BLaER1 (cell line): Measurements from ENCODE around the gene PHTF2.

Experiments
- H3K27ac ChIP-seq: shearing (Covaris generic); formaldehyde crosslinking; 2 replicates; pipeline ENCODE4 v1.8.1; 2022
- H3K27me3 ChIP-seq: shearing (Covaris generic); formaldehyde crosslinking; 2 replicates; pipeline ENCODE4 v1.8.1; 2022
- H3K36me3 ChIP-seq: shearing (Covaris generic); formaldehyde crosslinking; 2 replicates; pipeline ENCODE4 v1.8.1; 2022
- H3K4me1 ChIP-seq: shearing (Covaris generic); formaldehyde crosslinking; 2 replicates; pipeline ENCODE4 v1.8.1; 2022
- H3K4me2 ChIP-seq: shearing (Covaris generic); formaldehyde crosslinking; 2 replicates; pipeline ENCODE4 v1.8.1; 2022
- H3K4me3 ChIP-seq: shearing (Covaris generic); formaldehyde crosslinking; 2 replicates; pipeline ENCODE4 v1.8.1; 2022
- H3K9ac ChIP-seq: shearing (Covaris generic); formaldehyde crosslinking; 2 replicates; pipeline ENCODE4 v1.8.1; 2022
- H3K9me3 ChIP-seq: shearing (Covaris generic); formaldehyde crosslinking; 2 replicates; pipeline ENCODE4 v1.8.1; 2022
- H4K20me1 ChIP-seq: shearing (Covaris generic); formaldehyde crosslinking; 2 replicates; pipeline ENCODE4 v1.8.1; 2022
- Cebpa-rat ChIP-seq: shearing (Covaris generic); IDR thresholded peaks from 2 replicates; pipeline ENCODE4 v1.8.1; 2022

PHTF2 gene

DNA sequence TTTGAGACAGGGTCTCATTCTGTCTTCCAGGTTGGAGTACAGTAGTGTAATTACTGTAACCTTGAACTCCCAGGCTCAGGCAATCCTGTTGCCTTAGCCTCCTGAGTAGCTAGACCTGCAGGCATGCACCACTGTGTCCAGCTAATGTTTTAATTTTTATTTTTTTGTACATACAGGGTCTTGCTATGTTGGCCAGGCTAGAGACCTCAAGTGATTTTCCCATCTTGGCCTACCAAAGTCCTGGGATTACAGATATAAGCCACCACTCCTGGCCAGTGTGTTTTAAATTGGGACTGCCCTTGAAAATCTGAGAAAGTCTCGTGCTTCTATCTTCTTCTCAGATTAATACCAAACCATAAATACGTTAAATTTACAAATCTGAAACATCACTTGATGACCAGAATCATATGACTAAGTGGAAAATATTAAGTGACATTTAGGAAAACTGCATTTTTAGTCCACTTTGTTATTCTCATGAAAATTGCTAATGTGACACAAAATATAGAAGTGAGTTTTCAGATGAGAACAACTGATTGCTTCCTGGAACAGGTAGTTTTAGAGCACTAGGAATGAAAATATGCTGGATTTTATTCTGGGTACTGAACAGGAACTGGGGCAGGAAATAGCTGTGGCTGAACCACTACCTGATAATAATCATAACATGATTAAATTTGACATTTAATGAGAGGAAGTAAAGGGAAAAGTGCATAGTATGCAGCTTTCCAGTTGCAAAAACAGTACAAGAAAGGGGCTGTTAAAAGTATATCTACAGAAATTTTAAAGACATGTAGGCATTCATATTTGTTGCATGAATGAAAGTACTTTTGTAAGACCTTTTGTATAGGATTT is 4.2 kb downstream of the PHTF2 start:
- Histone ChIP-seq H3K4me2 (peak overlapping the region; percentile 51), H3K36me3 (peaks cover 5% of the 10 kb centered on the region; the same call in 1 of the 2 replicates), H3K9me3 (peaks cover 39% of the 10 kb centered on the region), H3K9ac (no peak overlapping the region), H3K4me3 (no peak overlapping the region), H4K20me1 (peaks cover 2% of the 10 kb centered on the region; the same call in 1 of the 2 replicates), H3K27me3 (no peaks in the 10 kb centered on the region), H3K27ac (no peak overlapping the region), H3K4me1 (peaks cover 31% of the 10 kb centered on the region)
- TF ChIP-seq Cebpa-rat = no peak

DNA sequence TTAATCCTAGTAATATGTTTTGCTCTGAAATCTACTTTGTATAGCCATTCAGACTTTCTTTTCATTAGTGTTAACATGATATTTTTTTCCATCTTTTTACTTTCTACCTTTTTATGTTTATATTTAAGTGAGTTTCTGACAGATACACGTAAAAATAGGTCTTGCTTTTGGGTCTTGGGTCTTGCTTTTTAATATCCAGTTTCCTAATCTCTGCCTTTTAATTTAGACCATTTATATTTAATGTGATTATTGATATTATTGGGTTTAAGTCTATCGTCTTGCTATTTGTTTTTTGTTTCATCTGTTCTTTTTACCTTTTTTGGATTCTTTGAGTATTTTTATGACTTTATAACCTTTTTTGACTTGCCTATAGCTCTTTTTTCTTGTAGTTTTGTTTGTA is 7.9 kb downstream of the PHTF2 start:
- Histone ChIP-seq H3K9me3 (peaks cover 63% of the 10 kb centered on the region), H3K27ac (no peak overlapping the region), H3K4me3 (no peak overlapping the region), H4K20me1 (no peaks in the 10 kb centered on the region), H3K36me3 (peaks cover 9% of the 10 kb centered on the region; the same call in 1 of the 2 replicates), H3K4me2 (no peak overlapping the region), H3K4me1 (peaks cover 13% of the 10 kb centered on the region), H3K9ac (no peak overlapping the region), H3K27me3 (no peaks in the 10 kb centered on the region)
- TF ChIP-seq Cebpa-rat = no peak

DNA sequence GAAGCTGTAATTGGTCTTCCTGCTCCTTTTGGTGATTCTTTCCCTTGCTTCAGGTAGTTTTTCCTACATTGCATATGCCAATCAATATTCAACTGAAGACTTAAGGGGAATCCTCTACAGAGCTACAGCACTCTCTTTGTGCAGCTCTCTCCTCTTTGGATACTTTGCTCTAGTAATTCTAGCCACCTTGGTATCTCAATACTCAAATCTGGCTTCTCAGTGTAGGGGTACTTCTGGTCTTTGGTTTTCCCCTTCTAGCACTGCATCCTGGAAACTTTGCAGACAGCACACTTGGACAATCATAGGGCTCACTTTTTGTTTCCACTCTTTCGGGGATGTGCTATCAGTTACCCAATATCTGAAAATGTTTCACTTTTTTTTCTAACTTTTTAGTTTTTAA is 9.9 kb downstream of the PHTF2 start:
- Histone ChIP-seq H3K9ac (no peak overlapping the region), H3K27me3 (no peaks in the 10 kb centered on the region), H3K9me3 (peaks cover 63% of the 10 kb centered on the region), H3K36me3 (peaks cover 9% of the 10 kb centered on the region; the same call in 1 of the 2 replicates), H3K4me2 (no peak overlapping the region), H4K20me1 (no peaks in the 10 kb centered on the region), H3K4me1 (0 out of 2 replicates have a peak, but pooled peaks cover 2% of the 10 kb centered on the region), H3K27ac (no peak overlapping the region), H3K4me3 (no peak overlapping the region)
- TF ChIP-seq Cebpa-rat = no peak

DNA sequence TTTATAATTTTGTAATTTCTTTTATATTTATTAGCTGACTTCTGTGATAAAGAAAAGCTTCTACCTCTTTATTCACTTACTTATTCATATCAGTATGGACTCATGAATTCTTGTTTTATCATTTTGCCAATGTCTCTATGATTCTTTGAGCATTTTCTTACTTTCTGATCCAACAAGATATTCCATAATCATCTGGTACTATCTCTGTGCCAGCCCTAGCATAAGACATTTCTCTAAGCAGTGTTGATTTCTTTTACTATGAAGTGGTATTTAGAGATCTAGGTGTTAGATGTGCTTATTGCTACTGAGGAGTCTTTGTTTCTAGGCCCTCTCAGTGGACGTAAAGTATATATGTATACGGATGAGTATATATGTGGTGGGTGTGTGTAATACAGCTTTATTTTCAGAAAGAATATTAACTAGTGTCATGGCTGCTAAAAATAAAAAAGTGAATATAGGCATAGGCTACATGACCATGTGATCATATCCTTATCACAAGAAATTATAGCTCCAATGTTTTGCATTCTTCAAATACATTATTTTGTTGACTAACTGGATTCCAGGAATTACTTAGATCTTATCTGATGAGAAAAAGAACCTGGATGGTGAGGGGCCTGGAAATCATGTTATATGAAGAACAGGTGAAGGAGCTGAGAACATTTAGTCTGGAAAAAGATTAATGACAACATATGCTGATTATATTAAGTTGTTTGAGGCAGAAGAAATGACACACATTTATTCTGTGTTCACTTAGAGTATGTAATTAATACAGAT is 13.1 kb downstream of the PHTF2 start:
- H3K9me3 ChIP-seq = peaks cover 53% of the 10 kb centered on the region
- no peak overlapping the region for H3K4me2 ChIP-seq
- peaks cover 13% of the 10 kb centered on the region for H3K36me3 ChIP-seq
- TF ChIP-seq Cebpa-rat = no peak
- no peaks in the 10 kb centered on the region for H3K27me3 ChIP-seq
- H3K4me3 ChIP-seq = no peak overlapping the region
- no peaks in the 10 kb centered on the region for H4K20me1 ChIP-seq
- no peak overlapping the region for H3K9ac ChIP-seq
- no peak overlapping the region for H3K27ac ChIP-seq
- H3K4me1 ChIP-seq = no peaks in the 10 kb centered on the region

DNA sequence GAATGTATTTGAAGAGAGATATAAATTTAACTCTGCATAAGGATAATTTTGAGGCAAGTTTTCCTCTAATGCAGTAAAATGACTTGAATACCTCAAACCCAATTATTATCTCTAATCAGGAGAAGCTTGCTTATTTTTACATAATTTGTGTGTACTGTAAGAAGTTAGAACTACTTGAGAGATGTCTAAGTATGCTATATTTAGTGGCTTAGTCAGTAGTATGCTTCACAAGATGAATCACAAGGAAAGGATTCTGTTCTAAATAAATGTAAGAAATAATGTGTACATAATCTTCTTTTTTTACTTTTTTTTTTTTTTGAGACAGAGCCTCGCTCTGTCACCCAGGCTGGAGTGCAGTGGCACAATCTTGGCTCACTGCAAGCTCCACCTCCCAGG is 13.7 kb downstream of the PHTF2 start:
- Histone ChIP-seq H4K20me1 (no peaks in the 10 kb centered on the region), H3K27ac (no peak overlapping the region), H3K9ac (no peak overlapping the region), H3K4me1 (no peaks in the 10 kb centered on the region), H3K4me2 (no peak overlapping the region), H3K36me3 (peaks cover 18% of the 10 kb centered on the region), H3K9me3 (peaks cover 53% of the 10 kb centered on the region), H3K4me3 (no peak overlapping the region), H3K27me3 (no peaks in the 10 kb centered on the region)
- TF ChIP-seq Cebpa-rat = no peak

DNA sequence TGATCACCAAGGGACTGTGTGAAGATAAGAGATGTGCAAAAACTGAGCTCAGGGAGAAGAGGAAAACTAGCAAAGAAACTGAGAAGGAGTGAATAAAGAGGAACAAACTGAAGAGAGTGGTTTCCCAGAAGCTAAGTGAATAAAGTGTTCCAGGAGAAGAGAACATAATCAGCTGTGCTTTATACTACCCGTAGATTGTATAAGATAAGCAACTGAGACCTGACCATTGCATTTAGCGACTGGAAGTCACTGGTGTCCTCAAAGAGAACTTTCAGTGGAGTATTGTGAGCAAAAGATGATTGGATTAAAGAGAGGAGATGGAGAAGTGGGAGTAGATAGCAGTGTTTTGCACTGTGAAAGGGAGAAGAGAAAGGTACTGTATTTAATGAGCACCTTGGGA is 14.6 kb downstream of the PHTF2 start:
- TF ChIP-seq Cebpa-rat = no peak
- Histone ChIP-seq H3K4me1 (no peaks in the 10 kb centered on the region), H4K20me1 (no peaks in the 10 kb centered on the region), H3K4me3 (no peak overlapping the region), H3K27me3 (no peaks in the 10 kb centered on the region), H3K27ac (no peak overlapping the region), H3K9me3 (peaks cover 53% of the 10 kb centered on the region), H3K36me3 (peaks cover 25% of the 10 kb centered on the region), H3K9ac (no peak overlapping the region), H3K4me2 (no peak overlapping the region)

DNA sequence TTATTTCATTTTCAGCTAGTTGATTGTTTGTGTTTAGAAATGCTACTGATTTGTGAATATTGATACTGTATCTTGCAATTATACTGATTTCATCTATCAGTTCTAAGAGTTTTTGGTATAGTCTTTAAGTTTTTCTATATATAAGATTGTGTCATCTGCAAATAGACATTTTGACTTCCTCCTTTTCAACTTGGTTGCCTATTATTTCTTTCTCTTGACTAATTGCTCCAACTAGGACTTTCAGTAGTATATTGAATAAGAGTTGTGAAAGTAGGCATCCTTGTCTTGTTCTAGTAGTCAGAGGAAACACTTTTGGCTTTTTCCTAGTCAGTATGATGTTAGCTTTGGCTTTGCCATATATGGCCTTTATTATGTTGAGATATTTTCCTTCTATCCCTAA is 20.4 kb downstream of the PHTF2 start:
- H3K9ac ChIP-seq = no peak overlapping the region
- no peak overlapping the region for H3K4me3 ChIP-seq
- peaks cover 9% of the 10 kb centered on the region for H3K4me1 ChIP-seq
- no peak overlapping the region for H3K27ac ChIP-seq
- H4K20me1 ChIP-seq = no peaks in the 10 kb centered on the region
- no peak overlapping the region for H3K4me2 ChIP-seq
- no peak for TF ChIP-seq Cebpa-rat
- H3K36me3 ChIP-seq = peaks cover 49% of the 10 kb centered on the region
- no peaks in the 10 kb centered on the region for H3K27me3 ChIP-seq
- H3K9me3 ChIP-seq = peaks cover 81% of the 10 kb centered on the region

DNA sequence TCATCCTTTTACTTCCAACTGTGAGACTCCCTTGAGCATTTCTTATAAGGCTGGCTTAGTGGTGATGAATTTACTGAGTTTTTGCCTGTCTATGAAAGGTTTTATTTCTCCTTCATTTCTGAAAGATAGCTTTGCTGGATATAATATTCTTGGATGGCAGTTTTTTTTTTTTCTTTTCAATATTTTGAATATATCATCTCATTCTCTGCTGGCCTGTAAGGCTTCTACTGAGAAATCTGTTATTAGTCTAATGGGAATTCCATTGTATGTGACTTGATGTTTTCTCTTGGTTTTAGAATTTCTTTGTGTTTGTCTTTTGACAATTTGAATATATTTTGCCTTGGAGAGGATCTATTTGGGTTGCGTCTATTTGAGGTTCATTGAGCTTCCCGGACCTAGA is 22.4 kb downstream of the PHTF2 start:
- Histone ChIP-seq H4K20me1 (no peaks in the 10 kb centered on the region), H3K36me3 (peaks cover 45% of the 10 kb centered on the region), H3K4me3 (no peak overlapping the region), H3K27me3 (no peaks in the 10 kb centered on the region), H3K9ac (no peak overlapping the region), H3K27ac (no peak overlapping the region), H3K4me1 (peaks cover 22% of the 10 kb centered on the region), H3K4me2 (no peak overlapping the region), H3K9me3 (peaks cover 86% of the 10 kb centered on the region)
- no peak for TF ChIP-seq Cebpa-rat

DNA sequence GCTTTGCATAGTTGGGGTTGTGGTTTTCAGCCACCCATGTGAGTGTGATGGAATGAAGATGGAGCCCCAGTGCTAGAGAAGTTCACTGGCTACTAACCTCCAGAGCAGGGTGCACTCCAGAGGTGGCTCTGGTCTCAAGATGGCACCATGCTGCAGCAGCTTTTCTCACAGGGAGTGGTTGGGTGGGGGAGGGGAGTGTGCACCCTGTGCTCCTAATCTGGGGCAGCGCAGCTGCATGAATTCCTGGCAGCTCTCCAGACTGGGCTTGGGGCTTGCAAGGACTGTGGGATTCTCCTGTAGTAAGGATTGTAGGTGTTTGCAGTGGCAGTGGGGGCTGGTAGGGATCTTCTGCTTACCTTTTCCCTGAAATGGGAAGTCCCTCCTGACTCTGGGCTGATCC is 23.7 kb downstream of the PHTF2 start:
- no peak for TF ChIP-seq Cebpa-rat
- Histone ChIP-seq H3K27me3 (no peaks in the 10 kb centered on the region), H3K4me3 (no peak overlapping the region), H3K36me3 (peaks cover 34% of the 10 kb centered on the region), H3K4me1 (peaks cover 22% of the 10 kb centered on the region), H3K4me2 (no peak overlapping the region), H3K9me3 (peaks cover 82% of the 10 kb centered on the region), H4K20me1 (no peaks in the 10 kb centered on the region), H3K27ac (no peak overlapping the region), H3K9ac (no peak overlapping the region)

DNA sequence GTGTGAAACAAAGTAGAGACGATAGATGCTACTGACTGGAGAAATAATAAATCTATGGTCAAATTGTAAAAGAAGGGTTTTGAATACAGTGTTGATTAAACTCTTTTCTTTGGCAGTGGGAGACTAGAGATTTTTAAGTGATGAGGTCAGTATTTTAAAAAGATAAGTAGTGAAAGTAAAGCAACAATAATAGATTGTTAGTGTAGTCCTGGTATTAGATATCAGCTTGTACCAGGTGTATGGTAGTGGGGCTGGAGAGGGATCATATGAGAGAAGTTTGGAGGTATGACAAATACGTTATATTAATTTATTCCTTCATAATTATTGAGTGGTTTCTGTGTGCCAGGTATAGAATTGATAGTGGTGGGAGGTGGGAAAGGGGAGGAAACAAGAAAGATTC is 25.2 kb downstream of the PHTF2 start:
- H3K36me3 ChIP-seq = peaks cover 28% of the 10 kb centered on the region
- H3K4me3 ChIP-seq = no peak overlapping the region
- no peaks in the 10 kb centered on the region for H3K27me3 ChIP-seq
- no peak overlapping the region for H3K9ac ChIP-seq
- no peaks in the 10 kb centered on the region for H4K20me1 ChIP-seq
- no peak for TF ChIP-seq Cebpa-rat
- H3K27ac ChIP-seq = peak overlapping the region; percentile 60
- H3K9me3 ChIP-seq = peaks cover 71% of the 10 kb centered on the region
- H3K4me1 ChIP-seq = peaks cover 28% of the 10 kb centered on the region
- H3K4me2 ChIP-seq = peak overlapping the region; percentile 56
